GM15510 (cell line): ENCODE data around the gene ZBTB25.

Experiments used
- POLR2A ChIP-seq: IDR thresholded peaks from 3 replicates; pipeline ENCODE4 v1.6.1; 2011; ENCODE audit warnings: borderline replicate concordance; ENCODE audit not compliant: insufficient read length; ENCODE audit errors: extremely low read depth

Gene ZBTB25

GRCh38 chr14:64444140-64444539, 59.5 kb downstream of the ZBTB25 start:
- no peak for TF ChIP-seq POLR2A

- no peak for TF ChIP-seq POLR2A
Measured at GRCh38 chr14:64442300-64442988, 61.2 kb downstream of the ZBTB25 start.

- no peak for TF ChIP-seq POLR2A
Measured at GRCh38 chr14:64440494-64440893, 63.1 kb downstream of the ZBTB25 start.

DNA sequence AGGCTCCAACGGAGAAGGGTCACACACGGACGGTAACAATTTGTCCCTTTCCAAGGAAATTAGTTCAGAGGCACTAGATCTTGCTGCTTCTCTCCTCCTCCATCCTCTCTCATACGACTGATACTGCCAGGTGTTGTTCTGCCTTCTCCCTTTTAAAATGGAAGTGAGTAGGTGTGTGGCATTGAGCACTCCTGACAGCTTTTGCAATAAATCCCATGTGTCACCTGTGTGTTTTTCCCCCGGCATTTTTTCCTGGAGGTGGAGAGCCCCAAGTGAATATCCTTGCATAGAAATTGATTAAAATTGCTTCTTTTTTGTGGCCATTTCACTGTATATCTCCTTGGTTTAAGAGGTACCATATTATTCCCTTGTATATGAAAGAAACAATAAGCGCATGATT, 64.5 kb downstream of the ZBTB25 start:
- TF ChIP-seq POLR2A: no peak

DNA sequence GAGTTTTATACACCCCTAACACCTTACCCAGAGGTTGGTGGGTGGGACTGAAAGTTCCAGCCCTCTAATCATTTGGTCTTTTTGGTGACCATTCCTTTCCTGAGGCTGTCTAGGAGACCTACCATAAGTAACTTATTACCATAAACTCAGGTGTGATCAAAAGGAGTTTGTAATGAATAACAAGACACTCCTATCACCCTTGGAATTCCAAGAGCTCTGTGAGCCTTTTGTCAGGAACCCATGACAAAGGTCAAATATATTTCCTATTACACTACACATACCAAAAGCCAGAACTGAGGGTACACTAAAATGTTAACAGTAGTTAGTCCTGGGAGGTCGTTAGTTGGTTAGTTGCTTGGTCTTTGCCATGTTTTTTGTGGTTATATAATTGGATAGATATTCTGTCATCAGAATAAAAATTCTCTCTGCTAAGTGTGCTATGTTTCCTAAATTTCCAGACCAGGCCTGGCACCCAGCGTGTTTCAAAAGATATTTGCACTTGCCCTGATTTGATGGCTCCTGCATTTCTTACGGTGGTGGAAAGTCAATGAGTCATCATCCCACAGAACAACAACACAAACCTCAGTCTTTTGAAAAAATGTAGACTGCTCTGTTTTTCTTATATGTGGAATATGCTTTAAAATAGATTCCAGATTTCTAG, 65.3 kb downstream of the ZBTB25 start:
- TF ChIP-seq POLR2A: no peak

- no peak for TF ChIP-seq POLR2A
Measured at GRCh38 chr14:64434528-64434927, 69.1 kb downstream of the ZBTB25 start.

DNA sequence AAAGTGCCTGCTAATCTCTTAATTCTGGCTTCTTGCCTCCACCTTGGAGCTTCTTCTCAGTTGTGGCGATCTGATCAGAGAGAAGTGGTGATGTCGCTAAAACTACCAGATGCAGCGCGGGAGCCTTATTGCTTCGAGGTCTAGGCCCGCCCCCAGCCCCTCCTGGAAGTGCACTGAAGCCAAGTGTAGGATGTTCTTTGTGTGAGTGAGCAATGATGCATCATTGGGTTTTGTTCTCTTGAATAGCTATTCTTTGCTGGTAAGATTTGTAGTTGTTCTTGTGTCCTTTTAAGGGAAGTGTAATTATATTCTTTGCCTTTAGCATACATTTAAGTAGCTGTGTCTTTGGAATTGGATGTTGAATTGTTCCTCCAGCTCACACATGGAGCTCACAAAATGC, 79.7 kb downstream of the ZBTB25 start:
- TF ChIP-seq POLR2A: no peak

DNA sequence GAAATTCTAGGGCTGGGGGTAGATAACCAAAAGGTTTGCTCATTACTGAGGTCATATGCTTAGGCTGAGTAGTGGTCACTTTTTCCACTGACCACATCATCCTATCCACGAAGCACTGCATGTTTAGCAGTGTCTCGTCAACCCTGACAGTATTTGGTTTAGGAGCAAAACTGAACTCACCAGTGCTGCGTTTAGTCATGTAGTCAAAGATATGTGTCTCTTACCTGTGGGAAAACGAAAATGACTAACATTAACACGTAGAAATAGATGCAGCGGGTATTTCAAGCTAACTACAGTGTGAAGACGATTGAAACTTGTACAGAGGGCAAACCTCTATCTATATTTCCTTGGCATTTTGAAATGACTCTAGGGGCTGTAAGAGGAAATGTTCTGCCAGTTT, 80.9 kb downstream of the ZBTB25 start:
- TF ChIP-seq POLR2A: no peak

DNA sequence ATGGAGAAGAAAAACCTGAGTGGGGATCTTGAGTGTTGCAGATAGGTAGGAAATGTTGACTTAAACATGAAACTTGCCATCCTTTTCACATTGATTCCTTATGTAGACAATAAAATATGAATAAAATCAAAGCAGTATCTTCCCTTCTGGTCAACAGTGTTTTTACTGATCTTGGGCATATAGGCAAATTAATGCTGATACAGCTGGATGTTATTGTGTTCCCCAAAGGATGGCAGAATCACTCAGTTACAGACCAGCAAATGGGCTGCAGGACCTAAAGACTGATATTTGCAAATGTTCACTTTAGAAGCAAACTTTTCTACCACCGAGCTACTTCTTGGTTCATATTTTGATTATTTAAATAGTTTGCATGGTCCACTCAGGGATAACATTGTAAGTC, 81.6 kb downstream of the ZBTB25 start:
- TF ChIP-seq POLR2A: no peak

DNA sequence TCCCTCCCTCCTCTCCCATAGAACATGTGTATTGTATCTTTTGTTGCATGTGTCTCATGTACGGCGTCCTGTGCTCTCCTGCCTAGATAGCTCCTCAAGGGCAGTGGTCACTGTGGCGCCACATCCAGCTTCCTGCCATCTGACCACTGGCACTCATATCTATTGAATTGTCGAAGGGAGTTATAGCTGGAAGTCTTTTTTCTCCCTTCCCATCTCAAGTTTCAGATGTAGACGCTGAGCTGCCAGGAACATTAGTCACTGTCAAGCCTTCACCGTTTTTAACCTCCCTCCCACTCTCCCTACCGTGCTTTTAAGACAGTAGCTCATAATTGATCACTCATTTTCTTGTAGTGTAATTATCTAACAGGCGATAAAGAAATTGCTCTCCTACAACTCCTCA, 82.5 kb downstream of the ZBTB25 start:
- TF ChIP-seq POLR2A: no peak

- no peak for TF ChIP-seq POLR2A
Measured at GRCh38 chr14:64419003-64419402, 84.6 kb downstream of the ZBTB25 start.

GRCh38 chr14:64417771-64418125, 85.9 kb downstream of the ZBTB25 start:
- no peak for TF ChIP-seq POLR2A

DNA sequence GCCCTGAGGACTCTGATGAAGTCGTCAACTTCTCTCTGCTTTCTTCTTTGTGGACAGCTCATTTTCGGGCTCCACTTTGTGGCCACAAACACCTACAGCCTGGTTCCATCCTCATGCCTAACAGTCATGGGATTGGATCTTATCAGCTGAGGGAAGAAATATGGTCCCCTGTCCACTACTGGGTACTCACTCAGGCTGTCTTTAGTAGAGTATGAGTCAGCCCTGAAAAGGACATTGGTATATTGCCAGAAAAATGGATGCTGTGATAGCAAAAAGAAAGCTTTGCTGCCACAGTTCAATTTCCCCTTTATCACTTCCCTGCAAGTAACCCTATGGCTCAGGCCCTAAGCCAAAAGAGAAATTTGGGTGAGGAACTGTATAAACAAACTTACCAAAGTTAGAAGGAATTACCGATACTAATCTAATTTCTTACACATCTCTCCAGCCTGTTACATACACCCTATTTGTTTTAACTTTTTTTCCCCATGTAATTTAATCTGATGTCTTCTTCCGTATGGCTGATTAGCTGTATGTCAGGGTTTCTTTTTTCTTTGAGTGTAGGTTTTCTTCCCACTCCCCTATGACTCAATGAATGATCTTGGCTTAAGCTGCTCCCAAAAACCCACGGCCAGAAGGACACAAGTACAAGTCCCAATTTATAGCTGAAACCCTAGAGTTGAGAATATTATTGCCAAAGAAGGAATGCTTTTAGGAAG, 86.4 kb downstream of the ZBTB25 start:
- no peak for TF ChIP-seq POLR2A

- no peak for TF ChIP-seq POLR2A
Measured at GRCh38 chr14:64416348-64416932, 87.2 kb downstream of the ZBTB25 start.

DNA sequence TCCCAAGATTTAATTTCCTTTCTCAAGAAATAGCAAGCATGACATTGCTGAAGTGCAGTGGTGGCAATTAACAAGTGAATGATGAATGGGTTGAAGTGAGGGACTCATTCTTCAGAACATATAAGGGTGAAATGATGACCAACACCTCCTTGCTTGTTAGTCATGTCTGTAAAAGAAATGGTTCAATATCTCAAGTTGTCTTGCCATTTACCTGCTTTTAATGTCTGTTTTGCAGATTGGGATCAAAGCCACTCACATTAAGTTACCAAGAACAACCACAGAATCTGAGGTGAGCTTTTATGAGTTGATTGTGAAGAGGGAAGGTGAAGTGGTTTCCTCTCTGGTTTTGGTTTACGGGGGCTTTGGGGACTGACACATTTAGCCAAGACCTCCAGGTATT, 91.4 kb downstream of the ZBTB25 start:
- TF ChIP-seq POLR2A: no peak
